HG02885 (cell line): Measurements from ENCODE around the gene CYP26B1.

Experiments
- ATAC-seq: cut with Tn5 transposase; IDR thresholded peaks from one replicate; pipeline ENCODE4 v1.9.1; 2021; ENCODE audit warnings: mild to moderate bottlenecking; ENCODE audit not compliant: unreplicated experiment, poor library complexity

The CYP26B1 gene

DNA sequence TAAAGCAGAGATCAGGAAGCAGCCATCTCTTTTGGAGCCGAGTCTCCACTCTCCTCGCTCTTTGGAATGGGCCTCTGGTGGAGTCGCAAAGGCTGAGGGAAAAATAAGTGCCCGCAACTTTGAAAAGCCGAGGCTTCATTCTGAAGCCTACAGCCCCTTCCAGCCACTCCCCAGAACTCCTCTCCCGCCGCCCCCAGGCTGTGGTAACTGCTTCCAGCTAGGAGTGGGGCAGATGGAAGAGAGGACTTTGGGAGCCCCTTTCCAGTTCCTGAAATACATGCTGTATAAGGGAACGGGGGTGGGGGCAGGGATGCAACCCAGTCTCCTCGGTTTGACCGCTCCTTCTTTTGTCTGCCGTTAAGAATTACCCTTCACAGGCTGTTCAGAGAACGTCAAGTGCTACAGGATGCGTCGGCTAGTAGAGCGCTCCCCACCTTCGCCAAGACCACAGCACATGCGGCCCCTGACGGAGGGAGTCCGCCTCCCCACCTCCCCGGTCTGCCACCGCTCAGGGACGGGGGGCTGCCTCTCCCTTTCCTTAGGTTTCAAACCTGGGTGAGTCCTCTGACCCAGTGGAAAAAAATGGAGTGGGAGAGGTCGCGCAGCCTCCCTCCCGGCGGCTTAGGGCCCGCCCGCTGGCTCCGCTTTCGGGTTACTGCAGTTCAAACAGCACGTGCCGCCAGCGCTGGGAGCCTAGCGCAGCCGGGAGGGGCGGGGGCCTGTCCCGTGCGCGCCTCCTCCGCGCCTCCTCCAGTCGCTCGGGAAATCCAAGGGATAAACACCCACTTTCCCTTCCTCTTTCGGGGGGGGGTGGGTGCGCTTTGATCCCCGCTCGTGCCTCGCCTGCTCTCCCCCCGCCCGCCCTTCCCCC, 4.9 kb downstream of the CYP26B1 start:
- ATAC-seq, result no peak

DNA sequence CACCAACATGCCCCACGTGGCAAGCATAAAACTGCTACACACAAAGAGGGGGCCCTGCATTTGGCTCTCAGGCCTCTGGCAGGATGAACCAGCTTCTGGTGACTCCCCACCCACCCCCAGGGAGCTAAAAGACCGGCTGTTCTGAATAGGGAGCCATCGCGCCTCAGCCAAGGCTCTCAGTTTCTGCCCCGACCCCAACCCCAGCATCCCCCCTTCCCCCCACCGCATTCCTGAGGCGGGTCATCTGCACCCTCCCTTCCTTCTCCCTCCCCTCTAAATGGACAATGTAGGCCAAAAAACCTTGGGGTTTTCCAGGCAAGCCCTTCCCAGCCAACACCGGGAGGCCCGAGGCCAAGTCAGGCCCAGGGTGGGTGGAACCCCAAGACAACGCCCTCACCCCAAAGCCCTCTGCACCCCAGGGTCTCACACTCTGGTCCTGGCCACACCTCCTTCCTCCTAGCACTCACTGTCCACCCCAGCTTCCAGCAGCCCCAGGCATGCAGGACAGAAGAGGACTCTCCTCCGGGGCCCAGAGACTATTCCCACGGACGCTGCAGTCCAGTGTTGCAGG, 5.7 kb downstream of the CYP26B1 start:
- ATAC-seq, result no peak

DNA sequence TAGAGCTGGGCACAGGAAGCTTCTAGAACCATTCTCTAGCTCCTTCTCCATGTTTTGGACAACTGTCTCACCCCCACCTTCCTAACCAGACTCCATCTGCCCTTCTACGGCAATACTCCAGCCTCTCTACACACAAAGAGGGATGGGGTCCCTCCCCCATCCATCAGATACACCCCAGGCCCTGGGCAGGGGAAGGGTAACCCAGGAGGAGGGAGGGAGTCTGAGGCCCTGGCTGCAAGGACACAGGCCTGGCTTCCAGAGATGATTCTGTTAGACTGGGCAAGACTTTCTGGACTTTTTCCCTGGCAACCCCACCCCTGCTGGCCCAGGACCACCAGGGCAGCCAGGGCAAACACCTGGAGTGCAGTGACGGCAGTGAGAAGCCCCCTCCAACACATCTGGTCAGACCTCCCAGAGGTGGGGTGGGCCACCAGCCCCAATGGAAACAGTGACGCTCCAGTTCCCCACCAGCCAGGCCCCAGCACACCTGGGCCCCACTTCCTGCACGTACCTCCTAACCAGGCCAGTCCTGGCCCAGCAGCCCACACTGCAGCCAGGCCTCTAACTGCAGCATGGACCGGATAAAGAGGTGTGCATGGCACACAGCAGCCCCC, 6.5 kb downstream of the CYP26B1 start:
- ATAC-seq, result no peak

DNA sequence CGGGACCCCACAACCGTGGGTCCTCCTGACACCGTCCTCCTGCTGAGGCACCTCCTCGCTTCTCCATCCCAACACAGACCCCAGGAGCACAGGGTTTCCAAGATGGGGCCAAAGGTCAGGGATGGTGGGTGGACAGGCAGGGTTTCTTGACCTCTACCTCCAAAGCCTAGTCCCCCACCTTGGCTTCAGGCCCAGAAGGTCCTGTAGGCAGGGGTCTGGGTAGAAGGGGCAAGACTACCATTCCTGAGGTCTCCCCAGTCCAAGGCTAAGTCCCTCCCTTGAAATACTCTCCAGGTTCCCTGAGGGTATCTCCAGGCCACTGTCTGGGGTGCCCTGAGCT, 7.1 kb downstream of the CYP26B1 start:
- ATAC-seq, result no peak

DNA sequence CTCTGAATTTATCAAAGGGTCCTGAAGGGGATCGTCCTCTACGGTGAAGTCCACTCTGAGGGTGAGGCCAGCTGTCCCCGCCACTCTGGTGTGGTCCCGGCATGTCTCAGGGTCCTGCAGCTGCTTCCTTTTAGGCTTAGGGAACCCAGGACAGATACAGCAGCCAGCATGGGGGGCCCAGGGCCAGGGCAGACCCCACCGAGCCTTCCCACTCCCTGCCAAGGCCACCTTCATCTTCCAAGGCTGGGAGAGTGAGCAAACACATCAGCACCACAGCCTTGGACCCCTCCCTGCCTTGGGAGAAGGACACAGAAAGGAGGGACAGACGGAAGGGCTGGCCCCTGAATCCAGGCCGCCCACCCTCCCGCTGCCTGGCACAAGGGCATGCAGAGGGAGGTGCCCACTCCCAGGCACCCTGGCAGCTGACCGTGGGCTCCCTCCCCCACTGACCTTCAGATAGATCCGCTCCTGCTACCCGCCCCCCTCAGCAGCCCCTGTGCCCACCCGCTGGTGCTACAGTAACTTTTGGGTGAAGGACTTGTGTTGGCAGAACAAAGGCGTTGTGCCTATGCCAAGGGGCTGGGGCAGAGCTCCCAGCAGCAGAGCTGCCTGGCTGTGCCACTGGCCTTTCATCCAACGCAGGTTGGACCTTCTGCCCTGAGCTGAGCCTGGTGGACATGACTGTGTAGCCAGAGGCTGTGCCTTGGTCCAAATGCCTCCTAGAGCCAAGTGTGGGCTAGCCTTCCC, 7.6 kb downstream of the CYP26B1 start:
- ATAC-seq, result no peak

DNA sequence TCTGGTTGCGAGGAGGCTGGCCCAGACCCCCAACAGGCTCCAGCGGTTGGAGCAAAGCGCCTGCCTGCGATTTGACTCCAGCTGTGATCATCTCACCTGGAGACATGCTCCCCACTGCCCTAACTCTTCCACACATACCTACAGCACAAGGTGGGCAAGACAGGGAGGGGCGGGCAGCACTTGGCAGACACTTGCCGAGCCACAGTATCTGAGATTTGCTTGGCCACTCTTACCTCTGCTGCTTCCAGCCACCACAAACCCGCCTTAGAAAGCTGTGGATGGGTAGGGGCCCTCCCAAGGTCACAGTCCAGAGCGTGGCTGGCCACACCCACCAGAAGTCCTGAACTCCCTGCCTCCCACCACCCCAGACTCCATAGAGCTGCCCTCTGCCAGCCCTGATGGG, 8.2 kb downstream of the CYP26B1 start:
- ATAC-seq, result no peak

DNA sequence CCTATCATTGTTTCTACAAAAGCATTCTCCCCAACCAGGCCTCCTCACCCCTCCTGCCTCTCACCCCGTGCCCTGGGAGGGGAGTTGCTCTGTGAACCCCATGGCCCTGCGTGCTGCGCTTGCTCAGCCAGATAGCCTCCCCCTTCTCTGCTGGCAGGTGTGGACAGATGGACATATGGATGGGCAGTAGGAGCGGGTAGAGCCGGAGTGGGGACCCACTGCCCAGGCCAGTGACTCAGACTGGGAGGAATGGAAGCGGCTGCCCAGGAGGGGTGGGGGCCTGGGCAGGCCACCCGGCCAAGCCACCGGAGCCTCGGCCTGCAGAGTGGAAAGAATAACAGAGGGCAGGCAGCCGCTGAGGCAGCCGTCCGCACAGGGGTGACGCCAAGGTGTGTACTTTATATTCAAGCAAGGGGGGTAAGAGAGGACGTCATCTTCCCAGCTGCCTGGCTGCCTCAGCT, 8.7 kb downstream of the CYP26B1 start:
- ATAC-seq, result no peak

- no peak for ATAC-seq
Observed at GRCh38 chr2:72138011-72138881, 9.4 kb downstream of the CYP26B1 start.

- peak; percentile 90 for ATAC-seq
Observed at GRCh38 chr2:72137498-72138010, 10.1 kb downstream of the CYP26B1 start.

DNA sequence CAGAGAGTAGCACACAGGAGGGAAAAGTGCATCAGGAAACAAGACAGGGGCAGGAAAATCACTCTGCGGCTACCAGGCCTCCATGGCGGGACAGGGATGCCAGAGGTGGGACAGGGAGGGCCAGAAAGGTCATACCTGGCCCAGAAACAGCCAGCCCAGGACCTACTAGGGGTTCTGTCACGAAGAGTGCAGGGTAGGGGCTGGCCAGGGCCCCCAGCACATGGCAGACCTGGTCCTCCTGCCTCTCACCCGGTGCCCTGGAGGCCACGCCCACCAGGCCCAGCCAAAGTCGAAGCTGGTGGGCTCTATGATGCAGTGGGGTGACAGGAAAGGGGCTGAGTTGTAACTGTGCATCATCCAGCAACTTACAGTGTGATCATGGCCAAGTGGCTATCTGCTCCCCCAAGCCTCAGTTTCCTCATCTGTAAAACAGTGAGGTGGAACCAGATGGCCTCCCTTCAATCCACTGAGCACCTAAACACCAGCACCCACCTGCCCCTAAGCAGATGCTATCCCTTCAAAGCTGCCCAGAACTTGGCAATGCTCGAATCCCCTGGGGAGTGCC, 10.6 kb downstream of the CYP26B1 start:
- peak; percentile 20 for ATAC-seq

DNA sequence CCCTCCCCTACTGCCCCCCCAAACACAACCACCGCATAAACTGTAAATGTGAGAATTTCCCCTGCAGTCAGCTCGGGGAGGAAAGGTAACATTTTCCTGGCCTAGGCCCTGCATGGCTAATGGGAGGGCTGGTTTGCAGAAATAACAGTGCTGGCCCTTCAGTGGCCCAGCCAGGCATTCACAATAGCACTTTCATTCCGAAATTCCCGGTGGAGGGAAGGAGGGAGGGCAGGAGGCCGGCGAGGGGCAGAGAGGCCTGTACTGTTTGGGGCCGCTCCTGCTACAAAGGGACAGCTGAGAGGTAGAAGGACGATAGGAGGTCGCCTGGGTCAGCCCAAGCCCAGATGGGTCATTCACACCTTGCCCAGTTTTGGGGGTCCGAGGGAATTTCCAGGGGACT, 11.3 kb downstream of the CYP26B1 start:
- ATAC-seq, result no peak

- ATAC-seq, result no peak
Observed at GRCh38 chr2:72135921-72136320, 11.7 kb downstream of the CYP26B1 start.

GRCh38 chr2:72134997-72135800, 12.5 kb downstream of the CYP26B1 start:
- ATAC-seq, result no peak

GRCh38 chr2:72134408-72134996, 13.2 kb downstream of the CYP26B1 start:
- ATAC-seq, result no peak

DNA sequence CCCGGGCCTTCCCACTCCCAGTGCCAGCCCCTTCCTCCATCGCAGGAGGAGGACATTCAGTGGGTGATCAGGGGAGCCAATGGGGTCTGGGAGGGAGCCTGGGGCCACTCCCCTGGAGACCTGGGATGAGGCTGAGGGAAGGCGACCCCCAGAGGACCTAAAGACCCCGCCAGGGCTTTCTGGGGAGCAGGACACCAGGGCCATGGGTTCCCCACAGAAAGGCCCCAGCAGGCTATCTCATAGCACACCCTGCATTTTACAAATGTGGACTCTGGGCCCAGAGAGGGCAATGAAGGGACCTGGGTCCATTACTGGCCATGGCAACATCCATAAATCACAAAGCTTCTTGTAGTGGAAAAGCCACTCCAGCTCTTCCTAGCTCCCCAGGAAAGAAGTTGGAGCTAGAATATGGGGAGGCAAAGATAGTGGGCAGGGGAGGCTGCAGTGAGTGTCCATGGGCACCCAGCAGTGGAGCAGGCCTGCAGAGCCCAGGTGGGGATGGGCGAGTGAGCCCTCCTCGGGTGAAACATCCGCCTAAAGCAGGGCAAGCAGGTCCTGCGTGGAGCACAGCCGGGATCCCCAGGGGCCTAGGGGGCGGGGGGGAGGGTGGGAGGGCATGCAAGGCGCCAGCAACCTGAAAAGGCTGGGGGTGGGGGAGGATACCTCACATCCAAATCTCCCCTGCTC, 13.8 kb downstream of the CYP26B1 start:
- no peak for ATAC-seq

DNA sequence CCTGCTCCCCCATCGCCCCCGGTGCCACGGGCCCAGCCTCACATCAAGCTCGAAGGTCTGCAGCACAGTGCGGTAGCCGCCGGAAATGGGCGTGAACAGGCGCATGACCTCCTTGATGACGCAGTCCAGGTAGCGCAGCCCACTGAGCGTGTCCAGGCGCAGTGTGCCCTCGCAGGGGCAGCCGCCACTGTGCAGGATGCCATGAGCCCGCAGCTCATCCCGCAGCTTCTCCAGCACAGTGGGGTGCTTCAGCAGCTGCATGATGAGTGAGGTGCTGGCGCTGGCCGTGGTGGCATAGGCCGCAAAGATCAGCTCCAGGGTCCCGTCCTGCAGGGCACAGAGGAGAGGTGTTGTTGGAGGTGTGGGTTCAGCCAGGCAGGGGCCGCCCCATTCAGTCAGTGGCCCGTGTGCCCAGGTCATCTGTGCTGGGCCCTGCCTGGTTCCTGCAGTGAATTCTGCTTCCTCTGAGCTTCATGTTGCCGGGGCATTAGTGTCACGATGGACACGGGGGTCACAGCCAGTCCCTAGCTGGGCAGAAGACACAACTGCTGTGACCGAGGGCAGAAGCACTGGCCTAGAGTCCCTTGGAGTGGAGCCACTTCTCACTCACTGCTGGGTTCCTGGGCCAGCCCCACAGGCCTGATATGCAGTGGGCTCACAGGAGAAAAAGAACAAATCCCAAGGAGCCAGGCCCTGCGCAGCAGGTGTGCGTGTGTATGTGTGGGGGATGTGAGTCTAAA, 14.5 kb downstream of the CYP26B1 start:
- no peak for ATAC-seq
